ENCODE measurements around the gene ADAMTSL2. TPM values are rescaled to one million over a fixed set of nuclear protein-coding genes. Genes with fewer than 3 reads are reported as not detected.

Gene ADAMTSL2
- total RNA-seq, 4 donors from 2014 or later = 0.64 to 2.4 (median 1.5) TPM

- intact Hi-C loops (cut with DNase I; ENCODE audit: low total_unique reads) = no loop called here
- no peak overlapping the region for H3K27ac ChIP-seq
These were observed 71.6 kb downstream of the ADAMTSL2 start for GRCh38 chr9:133605856-133606707.

GRCh38 chr9:133606708-133607025, 72.2 kb downstream of the ADAMTSL2 start:
- H3K27me3 ChIP-seq = peaks cover 89% of the 10 kb centered on the region
- H3K27ac ChIP-seq = no peak overlapping the region
- no peak overlapping the region for H3K4me3 ChIP-seq
- intact Hi-C loops (cut with DNase I; ENCODE audit: low total_unique reads) (no loop called here), in situ Hi-C loops (cut with MboI; ENCODE audit: low pct_ligation_motif_present in 1 of 4, low pct_unique_long_range_greater_than_20kb in 1 of 4, low sequenced_read_pairs in 3 of 4) (no loop called here)
- WGBS, 2 donors (ENCODE audit: low coverage in 1 of 2) = 44 to 47% methylated on average over 1 to 8 of the region's 8 CpGs
- TF ChIP-seq CTCF (IDR thresholded peaks at IDR 0.05) (no peak), EP300 (IDR thresholded peaks at IDR 0.05; ENCODE audit: low read depth) (no peak), POLR2A (IDR thresholded peaks at IDR 0.05) (no peak), POLR2AphosphoS5 (IDR thresholded peaks at IDR 0.05) (no peak)
- no peaks in the 10 kb centered on the region for H3K36me3 ChIP-seq
- no peaks in the 10 kb centered on the region for H3K4me1 ChIP-seq
- no peaks in the 10 kb centered on the region for H3K9me3 ChIP-seq
- DNase-seq = no peak

More at GRCh38 chr9:133605856-133606707, 71.6 kb downstream of the ADAMTSL2 start:
- no peak overlapping the region for H3K4me3 ChIP-seq
- H3K27me3 ChIP-seq = peaks cover 83% of the 10 kb centered on the region
- H3K4me1 ChIP-seq = no peaks in the 10 kb centered on the region
- in situ Hi-C loops (cut with MboI; ENCODE audit: low pct_ligation_motif_present in 1 of 4, low pct_unique_long_range_greater_than_20kb in 1 of 4, low sequenced_read_pairs in 3 of 4) = no loop called here
- WGBS, 2 donors (ENCODE audit: low coverage in 1 of 2) = 75% methylated on average over 15 of the region's 16 CpGs; no CpG with 5 or more reads in 1 of the 2 donors
- H3K36me3 ChIP-seq = no peaks in the 10 kb centered on the region
- H3K9me3 ChIP-seq = no peaks in the 10 kb centered on the region
- TF ChIP-seq POLR2A (IDR thresholded peaks at IDR 0.05) = no peak
- no peak for TF ChIP-seq POLR2AphosphoS5 (IDR thresholded peaks at IDR 0.05)
- no peak for TF ChIP-seq CTCF (IDR thresholded peaks at IDR 0.05)
- TF ChIP-seq EP300 (IDR thresholded peaks at IDR 0.05; ENCODE audit: low read depth) = no peak
- no peak for DNase-seq

- no peak overlapping the region for H3K4me3 ChIP-seq
- H3K27ac ChIP-seq = no peak overlapping the region
- DNase-seq = no peak
- 51% methylated on average over 7 of the region's 7 CpGs; no CpG with 5 or more reads in 1 of the 2 donors for WGBS, 2 donors (ENCODE audit: low coverage in 1 of 2)
- TF ChIP-seq POLR2AphosphoS5 (IDR thresholded peaks at IDR 0.05) (no peak), POLR2A (IDR thresholded peaks at IDR 0.05) (no peak), EP300 (IDR thresholded peaks at IDR 0.05; ENCODE audit: low read depth) (no peak), CTCF (IDR thresholded peaks at IDR 0.05) (no peak)
- H3K4me1 ChIP-seq = no peaks in the 10 kb centered on the region
- peaks cover 85% of the 10 kb centered on the region for H3K27me3 ChIP-seq
- in situ Hi-C loops (cut with MboI; ENCODE audit: low pct_ligation_motif_present in 1 of 4, low pct_unique_long_range_greater_than_20kb in 1 of 4, low sequenced_read_pairs in 3 of 4) (no loop called here), intact Hi-C loops (cut with DNase I; ENCODE audit: low total_unique reads) (no loop called here)
- no peaks in the 10 kb centered on the region for H3K36me3 ChIP-seq
- no peaks in the 10 kb centered on the region for H3K9me3 ChIP-seq
These were observed 72.9 kb downstream of the ADAMTSL2 start for GRCh38 chr9:133607381-133607780.

- Histone ChIP-seq H3K4me1 (no peaks in the 10 kb centered on the region), H3K9me3 (no peaks in the 10 kb centered on the region), H3K27ac (no peak overlapping the region), H3K27me3 (peaks cover 86% of the 10 kb centered on the region), H3K36me3 (no peaks in the 10 kb centered on the region), H3K4me3 (no peak overlapping the region)
- 69 to 80% methylated on average over 1 to 8 of the region's 8 CpGs for WGBS, 2 donors (ENCODE audit: low coverage in 1 of 2)
- TF ChIP-seq EP300 (IDR thresholded peaks at IDR 0.05; ENCODE audit: low read depth) (no peak), CTCF (IDR thresholded peaks at IDR 0.05) (no peak), POLR2A (IDR thresholded peaks at IDR 0.05) (no peak)
- no peak for DNase-seq
- in situ Hi-C loops (cut with MboI; ENCODE audit: low pct_ligation_motif_present in 1 of 4, low pct_unique_long_range_greater_than_20kb in 1 of 4, low sequenced_read_pairs in 3 of 4) = no loop called here
- intact Hi-C loops (cut with DNase I; ENCODE audit: low total_unique reads) = no loop called here
These were observed 73.5 kb downstream of the ADAMTSL2 start for GRCh38 chr9:133607976-133608375.
